Liver (tissue), 9 donors: ENCODE results near the gene CPZ. TPM values are rescaled to one million over a fixed set of nuclear protein-coding genes. Genes with fewer than 3 reads are reported as not detected.

ENCODE experiments used
- DNase-seq: peaks from one replicate; pipeline ENCODE4 v3.0.0-alpha.2; 2017; ENCODE audit warnings: low spot score
- H3K27ac ChIP-seq, 2 donors: one replicate each; pipeline ENCODE4 v1.7.0; 2013; ENCODE audit warnings: inconsistent platforms in 2 of 2, low read length in 2 of 2, control low read depth in 1 of 2, low read depth in 1 of 2, mild to moderate bottlenecking in 1 of 2
- H3K27me3 ChIP-seq, 4 donors: one replicate each; pipeline versions ENCODE4 v1.6.1 to v1.7.0; 2013; ENCODE audit warnings: low read length in 3 of 4, inconsistent platforms in 1 of 4, mild to moderate bottlenecking in 1 of 4, moderate library complexity in 1 of 4; ENCODE audit not compliant: control insufficient read depth in 4 of 4, insufficient read depth in 4 of 4
- H3K36me3 ChIP-seq, 4 donors: one replicate each; pipeline versions ENCODE4 v1.6.1 to v1.7.0; 2013; ENCODE audit warnings: low read length in 3 of 4, mild to moderate bottlenecking in 3 of 4, low read depth in 1 of 4, moderate library complexity in 1 of 4; ENCODE audit not compliant: control insufficient read depth in 4 of 4, insufficient read depth in 3 of 4
- H3K4me1 ChIP-seq, 4 donors: one replicate each; pipeline versions ENCODE4 v1.6.1 to v1.7.0; 2013; ENCODE audit warnings: low read length in 3 of 4, mild to moderate bottlenecking in 3 of 4, moderate library complexity in 1 of 4; ENCODE audit not compliant: control insufficient read depth in 4 of 4, insufficient read depth in 4 of 4
- H3K4me3 ChIP-seq, 3 donors: one replicate each; pipeline versions ENCODE4 v1.6.1 to v1.7.0; 2013; ENCODE audit warnings: low read length in 3 of 3, control low read depth in 1 of 3, low read depth in 1 of 3, mild to moderate bottlenecking in 1 of 3
- H3K9ac ChIP-seq, 2 donors: one replicate each; pipeline ENCODE4 v1.7.0; 2013; ENCODE audit warnings: low read length in 2 of 2, mild to moderate bottlenecking in 2 of 2, moderate library complexity in 2 of 2, control low read depth in 1 of 2, low read depth in 1 of 2
- H3K9me3 ChIP-seq, 4 donors: one replicate each; pipeline versions ENCODE4 v1.6.1 to v1.7.0; 2013; ENCODE audit warnings: low read length in 3 of 4; ENCODE audit not compliant: control insufficient read depth in 4 of 4
- CTCF ChIP-seq: fragments of 150-350 bp; IDR thresholded peaks from 2 replicates; pipeline ENCODE4 v1.5.1; 2017; ENCODE audit warnings: improper control_type of control experiment, low read depth, low read length; ENCODE audit not compliant: missing input control
- GABPA ChIP-seq, 2 donors: IDR thresholded peaks in 1 of 2; conservative IDR thresholded peaks in 1 of 2; 2 replicates each; pipeline ENCODE4 v1.6.1; 2016; ENCODE audit warnings: antibody characterized with exemption in 2 of 2, mild to moderate bottlenecking in 1 of 2, moderate library complexity in 1 of 2
- HNF4A ChIP-seq, 2 donors: conservative IDR thresholded peaks; 2 replicates each; pipeline ENCODE4 v1.6.1; 2016; ENCODE audit warnings: antibody characterized with exemption in 2 of 2, mild to moderate bottlenecking in 2 of 2
- HNF4G ChIP-seq: IDR thresholded peaks from 2 replicates; pipeline ENCODE4 v1.6.1; 2016; ENCODE audit warnings: antibody characterized with exemption
- MAX ChIP-seq: IDR thresholded peaks from 2 replicates; pipeline ENCODE4 v1.6.1; 2016; ENCODE audit warnings: antibody characterized with exemption
- NR2F2 ChIP-seq: IDR thresholded peaks from 2 replicates; pipeline ENCODE4 v1.6.1; 2016; ENCODE audit warnings: antibody characterized with exemption
- RAD21 ChIP-seq, 2 donors: IDR thresholded peaks; 2 replicates each; pipeline ENCODE4 v1.6.1; 2016; ENCODE audit warnings: antibody characterized with exemption in 2 of 2, mild to moderate bottlenecking in 2 of 2
- SP1 ChIP-seq: IDR thresholded peaks from 2 replicates; pipeline ENCODE4 v1.6.1; 2018; ENCODE audit warnings: antibody characterized with exemption, mild to moderate bottlenecking
- TAF1 ChIP-seq: conservative IDR thresholded peaks from 2 replicates; pipeline ENCODE4 v1.6.1; 2016; ENCODE audit warnings: antibody characterized with exemption, mild to moderate bottlenecking
- YY1 ChIP-seq: IDR thresholded peaks from 2 replicates; pipeline ENCODE4 v1.6.1; 2016; ENCODE audit warnings: antibody characterized with exemption, mild to moderate bottlenecking
- ZBTB33 ChIP-seq: IDR thresholded peaks from 2 replicates; pipeline ENCODE4 v1.6.1; 2016; ENCODE audit warnings: antibody characterized with exemption
- WGBS: extraction: QIAGEN DNeasy Blood & Tissue Kit; methylation state at CpG from one replicate; pipeline ENCODE4 v1.1.7; 2013; 5-methylcytosine and 5-hydroxymethylcytosine counted together
- polyA plus RNA-seq, 2 donors: library from polyadenylated mRNA; stranded (reverse) in 1 of 2; unstranded in 1 of 2; fragments of 200-250 nt in 1 of 2; fragments of >200 nt in 1 of 2; fragmentation: Nextera tagmentation in 1 of 2; extraction: Ambion mirVana in 1 of 2; gene quantifications; one replicate each; pipeline versions ENCODE4 v1.2.1 to v1.2.3, GENCODE V29; 2013 to 2015
- total RNA-seq, 2 donors: library from RNA; depleted of rRNA; stranded (reverse); fragments of >200 nt; gene quantifications; one replicate each; pipeline ENCODE4 v1.2.3, GENCODE V29; 2014
- TF ChIP-seq, protein P1 (sequence below): IDR thresholded peaks from 2 replicates; pipeline ENCODE4 v1.6.1; 2016; ENCODE audit warnings: antibody characterized with exemption, mild to moderate bottlenecking
- TF ChIP-seq, protein P2 (sequence below): IDR thresholded peaks from 2 replicates; pipeline ENCODE4 v1.6.1; 2016; ENCODE audit warnings: antibody characterized with exemption
- donor health status: healthy.
- donor health status: healthy.
- donor health status: healthy.
- donor health status: healthy.
- donor health status: healthy.

Gene CPZ
- total and polyA plus RNA-seq, 4 donors, result 0.51 to 1.8 (median 1.4) TPM

DNA sequence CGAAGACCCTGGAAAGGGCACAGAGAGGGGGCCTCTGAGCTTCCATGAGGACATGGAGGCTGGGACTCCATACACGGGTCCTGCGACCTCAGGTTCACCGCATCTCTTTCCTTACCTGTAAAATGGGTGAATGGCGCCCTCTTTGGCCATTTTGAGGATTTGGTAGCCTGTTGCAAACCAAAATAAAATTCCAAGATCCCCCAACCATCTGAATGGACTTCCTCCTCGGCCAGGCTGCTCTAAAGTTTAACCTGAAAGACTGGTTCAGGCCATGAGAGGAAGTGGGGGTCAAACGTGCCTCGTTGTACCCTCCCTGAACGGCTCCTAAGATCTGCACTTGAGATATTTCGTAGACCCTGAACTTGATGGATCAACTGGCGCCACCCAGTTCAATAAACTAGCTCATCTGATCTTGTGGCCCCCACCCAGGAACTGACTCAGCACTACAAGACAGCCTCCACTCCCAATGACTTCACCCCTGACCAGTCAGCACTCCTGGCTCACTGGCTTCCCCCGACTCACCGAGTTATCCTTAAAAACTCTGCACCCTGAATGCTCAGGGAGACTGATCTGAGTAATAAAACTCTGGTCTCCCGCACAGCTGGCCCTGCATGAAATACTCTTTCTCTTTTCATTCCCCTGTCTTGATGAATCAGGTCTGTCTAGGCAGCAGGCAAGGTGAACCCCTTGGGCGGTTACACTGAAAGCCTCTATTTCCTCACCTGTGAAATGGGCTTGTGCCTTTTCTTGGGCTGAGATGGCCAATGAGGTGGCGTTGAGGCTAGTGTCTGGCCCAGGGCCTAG lies 45.3 kb upstream of the CPZ start:
- TF ChIP-seq MAX (no peak), GABPA (IDR thresholded peaks at IDR 0.05 in 1 of 2, conservative IDR thresholded peaks at IDR 0.05 in 1 of 2) (no peak), CTCF (peak; percentile 25), RAD21 (IDR thresholded peaks at IDR 0.05) (peak in 1 of 2 donors; percentile 63)
- Histone ChIP-seq H3K4me1 (no peaks in the 10 kb centered on the region), H3K9me3 (no peaks in the 10 kb centered on the region), H3K27ac (no peak overlapping the region), H3K9ac (no peak overlapping the region), H3K36me3 (no peaks in the 10 kb centered on the region), H3K27me3 (no peaks in the 10 kb centered on the region), H3K4me3 (no peak overlapping the region)
- WGBS, result 67% methylated on average over 16 of the region's 16 CpGs
- no peak for DNase-seq

DNA sequence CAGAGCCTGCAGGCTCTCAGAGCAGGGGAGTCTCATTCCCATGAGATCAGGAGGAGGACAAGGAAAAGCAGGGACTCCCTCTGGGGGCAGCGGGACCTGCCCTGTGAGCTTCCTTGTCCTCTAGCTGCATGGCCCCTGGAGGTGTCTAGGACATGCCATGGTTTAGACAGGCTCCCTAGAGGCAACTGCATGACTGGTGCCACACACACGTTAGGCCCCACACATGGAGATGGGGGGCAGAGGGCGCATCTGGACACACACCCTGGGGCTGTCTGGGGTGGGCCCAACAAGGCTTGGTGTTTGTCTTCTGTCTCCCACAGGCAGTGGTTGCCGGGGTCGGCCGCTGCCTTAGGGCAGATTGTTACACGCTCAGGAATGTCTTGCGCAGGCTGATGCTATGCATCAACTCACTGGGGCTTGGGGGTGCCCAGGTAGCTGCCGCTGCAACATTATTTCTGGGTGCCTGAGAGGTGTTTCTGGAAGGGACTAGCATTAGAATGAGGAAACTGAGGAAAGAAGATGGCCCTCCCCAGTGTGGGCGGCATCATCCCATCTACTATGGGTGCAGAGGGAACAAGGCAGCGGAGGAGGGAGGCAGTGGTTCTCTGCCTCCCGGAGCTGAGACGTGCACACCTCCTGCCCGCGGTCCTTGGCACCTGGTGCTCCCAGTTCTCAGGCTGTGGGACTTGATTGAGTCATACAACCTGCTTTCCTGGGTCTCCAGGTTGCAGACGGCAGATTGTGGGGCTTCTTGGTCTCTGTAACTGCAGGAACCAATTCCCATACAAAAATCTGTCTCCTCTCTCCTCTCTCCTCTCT lies 44.4 kb upstream of the CPZ start:
- Histone ChIP-seq H3K9me3 (no peaks in the 10 kb centered on the region), H3K4me3 (no peak overlapping the region), H3K9ac (no peak overlapping the region), H3K36me3 (no peaks in the 10 kb centered on the region), H3K4me1 (no peaks in the 10 kb centered on the region), H3K27ac (no peak overlapping the region), H3K27me3 (no peaks in the 10 kb centered on the region)
- 89% methylated on average over 16 of the region's 16 CpGs for WGBS
- TF ChIP-seq SP1, result no peak
- TF ChIP-seq, protein P1, sequence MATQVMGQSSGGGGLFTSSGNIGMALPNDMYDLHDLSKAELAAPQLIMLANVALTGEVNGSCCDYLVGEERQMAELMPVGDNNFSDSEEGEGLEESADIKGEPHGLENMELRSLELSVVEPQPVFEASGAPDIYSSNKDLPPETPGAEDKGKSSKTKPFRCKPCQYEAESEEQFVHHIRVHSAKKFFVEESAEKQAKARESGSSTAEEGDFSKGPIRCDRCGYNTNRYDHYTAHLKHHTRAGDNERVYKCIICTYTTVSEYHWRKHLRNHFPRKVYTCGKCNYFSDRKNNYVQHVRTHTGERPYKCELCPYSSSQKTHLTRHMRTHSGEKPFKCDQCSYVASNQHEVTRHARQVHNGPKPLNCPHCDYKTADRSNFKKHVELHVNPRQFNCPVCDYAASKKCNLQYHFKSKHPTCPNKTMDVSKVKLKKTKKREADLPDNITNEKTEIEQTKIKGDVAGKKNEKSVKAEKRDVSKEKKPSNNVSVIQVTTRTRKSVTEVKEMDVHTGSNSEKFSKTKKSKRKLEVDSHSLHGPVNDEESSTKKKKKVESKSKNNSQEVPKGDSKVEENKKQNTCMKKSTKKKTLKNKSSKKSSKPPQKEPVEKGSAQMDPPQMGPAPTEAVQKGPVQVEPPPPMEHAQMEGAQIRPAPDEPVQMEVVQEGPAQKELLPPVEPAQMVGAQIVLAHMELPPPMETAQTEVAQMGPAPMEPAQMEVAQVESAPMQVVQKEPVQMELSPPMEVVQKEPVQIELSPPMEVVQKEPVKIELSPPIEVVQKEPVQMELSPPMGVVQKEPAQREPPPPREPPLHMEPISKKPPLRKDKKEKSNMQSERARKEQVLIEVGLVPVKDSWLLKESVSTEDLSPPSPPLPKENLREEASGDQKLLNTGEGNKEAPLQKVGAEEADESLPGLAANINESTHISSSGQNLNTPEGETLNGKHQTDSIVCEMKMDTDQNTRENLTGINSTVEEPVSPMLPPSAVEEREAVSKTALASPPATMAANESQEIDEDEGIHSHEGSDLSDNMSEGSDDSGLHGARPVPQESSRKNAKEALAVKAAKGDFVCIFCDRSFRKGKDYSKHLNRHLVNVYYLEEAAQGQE, result no peak
- no peak for TF ChIP-seq TAF1
- no peak for TF ChIP-seq HNF4G
- no peak for TF ChIP-seq MAX
- TF ChIP-seq, protein P2, sequence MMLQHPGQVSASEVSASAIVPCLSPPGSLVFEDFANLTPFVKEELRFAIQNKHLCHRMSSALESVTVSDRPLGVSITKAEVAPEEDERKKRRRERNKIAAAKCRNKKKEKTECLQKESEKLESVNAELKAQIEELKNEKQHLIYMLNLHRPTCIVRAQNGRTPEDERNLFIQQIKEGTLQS, result no peak
- TF ChIP-seq ZBTB33, result no peak
- no peak for TF ChIP-seq HNF4A (conservative IDR thresholded peaks at IDR 0.05)
- no peak for TF ChIP-seq NR2F2
- no peak for TF ChIP-seq YY1
- DNase-seq, result no peak
